NB4 (cell line): ENCODE data around the gene TBC1D1.

Source experiments
- MYC ChIP-seq: IDR thresholded peaks from 2 replicates; pipeline ENCODE4 v1.6.1; 2011; ENCODE audit warnings: low read depth, low read length
- POLR2A ChIP-seq: IDR thresholded peaks from 2 replicates; pipeline ENCODE4 v1.6.1; 2011; ENCODE audit warnings: mild to moderate bottlenecking; ENCODE audit not compliant: insufficient read length; ENCODE audit errors: extremely low read depth
- TF ChIP-seq, protein P1 (sequence below): IDR thresholded peaks from one replicate; pipeline ENCODE4 v1.5.1; 2012; ENCODE audit warnings: low read depth, low read length
- TF ChIP-seq, protein P2 (sequence below): IDR thresholded peaks from 2 replicates; pipeline ENCODE4 v1.6.1; 2011; ENCODE audit warnings: low read depth, low read length

DNA sequence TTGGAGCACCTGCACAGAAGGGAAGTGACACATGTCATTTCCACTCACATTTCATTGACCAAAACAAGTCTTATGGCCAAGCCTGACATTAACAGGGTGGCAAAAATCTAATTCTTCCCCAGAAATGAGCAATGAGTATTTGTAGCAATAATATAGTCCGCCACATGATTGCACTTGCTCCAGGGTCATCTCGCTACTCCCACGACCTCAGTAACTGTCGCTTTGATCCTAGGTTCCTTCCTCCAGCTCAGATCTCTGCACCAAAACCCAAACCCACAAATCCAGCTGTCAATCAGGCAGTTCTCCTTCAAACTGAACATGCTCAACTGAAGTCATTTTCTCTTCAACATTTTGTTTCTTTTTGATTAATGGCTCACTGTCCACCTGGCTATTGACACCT is 44.1 kb downstream of the TBC1D1 start:
- TF ChIP-seq POLR2A (no peak), MYC (no peak)
- TF ChIP-seq, protein P1, sequence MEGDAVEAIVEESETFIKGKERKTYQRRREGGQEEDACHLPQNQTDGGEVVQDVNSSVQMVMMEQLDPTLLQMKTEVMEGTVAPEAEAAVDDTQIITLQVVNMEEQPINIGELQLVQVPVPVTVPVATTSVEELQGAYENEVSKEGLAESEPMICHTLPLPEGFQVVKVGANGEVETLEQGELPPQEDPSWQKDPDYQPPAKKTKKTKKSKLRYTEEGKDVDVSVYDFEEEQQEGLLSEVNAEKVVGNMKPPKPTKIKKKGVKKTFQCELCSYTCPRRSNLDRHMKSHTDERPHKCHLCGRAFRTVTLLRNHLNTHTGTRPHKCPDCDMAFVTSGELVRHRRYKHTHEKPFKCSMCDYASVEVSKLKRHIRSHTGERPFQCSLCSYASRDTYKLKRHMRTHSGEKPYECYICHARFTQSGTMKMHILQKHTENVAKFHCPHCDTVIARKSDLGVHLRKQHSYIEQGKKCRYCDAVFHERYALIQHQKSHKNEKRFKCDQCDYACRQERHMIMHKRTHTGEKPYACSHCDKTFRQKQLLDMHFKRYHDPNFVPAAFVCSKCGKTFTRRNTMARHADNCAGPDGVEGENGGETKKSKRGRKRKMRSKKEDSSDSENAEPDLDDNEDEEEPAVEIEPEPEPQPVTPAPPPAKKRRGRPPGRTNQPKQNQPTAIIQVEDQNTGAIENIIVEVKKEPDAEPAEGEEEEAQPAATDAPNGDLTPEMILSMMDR: no peak
- TF ChIP-seq, protein P2, sequence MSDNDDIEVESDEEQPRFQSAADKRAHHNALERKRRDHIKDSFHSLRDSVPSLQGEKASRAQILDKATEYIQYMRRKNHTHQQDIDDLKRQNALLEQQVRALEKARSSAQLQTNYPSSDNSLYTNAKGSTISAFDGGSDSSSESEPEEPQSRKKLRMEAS: no peak
